Panc1 (cell line): Measurements from ENCODE around the gene PDE3A. TPM values are rescaled to one million over a fixed set of nuclear protein-coding genes. Genes with fewer than 3 reads are reported as not detected.

Experiments used
- ATAC-seq: fragments of 200-7000 bp; cut with Tn5 transposase; 2 replicates; pipeline ENCODE4 v1.9.1; 2020; ENCODE audit warnings: mild to moderate bottlenecking, moderate library complexity
- BruUV-seq: library from RNA; stranded (reverse); fragments of 400-500 nt; replicated peaks from 2 replicates; lab custom pipeline; 2021; lab: Mats Ljungman, UMichigan
- CTCF ChIA-PET: fragments of 300-600 bp; sonication (Branson Sonifier 250); formaldehyde crosslinking; loops from one replicate; lab custom pipeline; 2022; ENCODE audit warnings: antibody characterized with exemption; lab: Charles Lee
- POLR2A ChIA-PET: fragments of 300-600 bp; sonication (Branson Sonifier 250); formaldehyde crosslinking; loops from one replicate; lab custom pipeline; 2022; ENCODE audit warnings: antibody characterized with exemption; lab: Charles Lee
- DNase-seq: peaks from one replicate; pipeline ENCODE4 v3.0.0-alpha.2; 2010; ENCODE audit warnings: low read depth, low spot score
- H3K27ac ChIP-seq: 2 replicates; pipeline ENCODE4 v1.5.1; 2011; ENCODE audit warnings: mild to moderate bottlenecking, low read length, inconsistent platforms
- H3K27me3 ChIP-seq: fragments of 200-500 bp; sonication (Bioruptor generic); 2 replicates; pipeline ENCODE4 v1.6.0; 2014; ENCODE audit warnings: low read length, inconsistent platforms; ENCODE audit not compliant: control insufficient read depth, insufficient read depth
- H3K36me3 ChIP-seq: fragments of 200-500 bp; sonication (Bioruptor generic); 2 replicates; pipeline ENCODE4 v1.5.1; 2014; ENCODE audit warnings: inconsistent platforms, mild to moderate bottlenecking, low read length, moderate library complexity; ENCODE audit not compliant: control insufficient read depth, insufficient read depth
- H3K4me1 ChIP-seq: 2 replicates; pipeline ENCODE4 v1.5.1; 2011; ENCODE audit warnings: inconsistent platforms, mild to moderate bottlenecking, low read length, moderate library complexity; ENCODE audit not compliant: control insufficient read depth, insufficient read depth
- H3K4me3 ChIP-seq, 2 experiments: 2 replicates each; pipeline ENCODE4 v1.5.1; 2011 to 2012; ENCODE audit warnings: low read depth in 2 of 2, low read length in 2 of 2, mild to moderate bottlenecking in 2 of 2, inconsistent platforms in 1 of 2, moderate library complexity in 1 of 2
- H3K9me3 ChIP-seq: fragments of 200-500 bp; sonication (Bioruptor generic); 2 replicates; pipeline ENCODE4 v1.5.1; 2014; ENCODE audit warnings: low read depth, mild to moderate bottlenecking, inconsistent platforms, low read length, moderate library complexity; ENCODE audit not compliant: control insufficient read depth, insufficient read depth
- POLR2AphosphoS5 ChIP-seq: IDR thresholded peaks from 2 replicates; pipeline ENCODE4 v1.6.1; 2012; ENCODE audit warnings: mild to moderate bottlenecking, low read depth, low read length, moderate library complexity
- SIN3A ChIP-seq: IDR thresholded peaks from 2 replicates; pipeline ENCODE4 v1.6.1; 2012; ENCODE audit warnings: low read depth, mild to moderate bottlenecking, low read length, moderate library complexity, borderline replicate concordance; ENCODE audit not compliant: insufficient read depth
- TCF7L2 ChIP-seq: IDR thresholded peaks from 2 replicates; pipeline ENCODE4 v1.6.1; 2011; ENCODE audit warnings: mild to moderate bottlenecking, low read depth, low read length, inconsistent platforms
- in situ Hi-C: cut with HindIII; loops from 2 replicates; pipeline ENCODE4 v1.10.0; 2016; ENCODE audit warnings: low sequenced_read_pairs, low pct_unique_long_range_greater_than_20kb
- intact Hi-C: fragments of 100-400 bp; cut with micrococcal nuclease; formaldehyde crosslinking; loops from one replicate; pipeline ENCODE4 v1.10.0; 2022; ENCODE audit not compliant: unreplicated experiment
- total RNA-seq: library from RNA; stranded (reverse); gene quantifications from one replicate; pipeline ENCODE4 v1.2.1, GENCODE V29; 2021; ENCODE audit not compliant: unreplicated experiment
- TF ChIP-seq, protein P1 (sequence below), 2 experiments: IDR thresholded peaks; 2 replicates each; pipeline ENCODE4 v1.6.1; 2011 to 2012; ENCODE audit warnings: low read depth in 2 of 2, control low read depth in 1 of 2, low read length in 1 of 2, mild to moderate bottlenecking in 1 of 2, moderate library complexity in 1 of 2; ENCODE audit not compliant: insufficient read depth in 1 of 2
- TF ChIP-seq, protein P2 (sequence below): fragments of 450-650 bp; IDR thresholded peaks from 2 replicates; pipeline ENCODE4 v1.5.1; 2017; ENCODE audit warnings: mild to moderate bottlenecking

The PDE3A gene
- total RNA-seq, 1 experiment from 2014 or later: 0.03 TPM

DNA sequence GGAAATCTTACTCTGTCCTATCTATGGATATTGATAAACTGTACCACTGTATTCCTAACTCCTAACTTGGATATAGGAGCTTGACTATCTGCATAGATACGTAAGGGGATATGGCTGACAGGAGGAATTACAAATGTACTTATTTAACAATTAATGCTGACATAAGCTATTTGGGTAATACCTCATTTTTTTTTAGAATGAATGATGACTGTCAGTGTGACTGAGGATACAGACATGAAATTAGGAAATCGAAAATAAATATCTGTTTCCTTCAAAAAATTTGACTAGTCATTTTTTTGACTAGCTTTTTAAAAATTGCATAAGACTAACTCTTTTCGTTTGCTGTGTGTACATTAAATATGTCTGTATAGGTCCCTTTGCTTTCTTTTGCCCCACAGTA is 74.9 kb downstream of the PDE3A start:
- Histone ChIP-seq H3K4me3 (no peak overlapping the region), H3K27me3 (no peaks in the 10 kb centered on the region), H3K9me3 (no peaks in the 10 kb centered on the region), H3K4me1 (no peaks in the 10 kb centered on the region), H3K27ac (no peak overlapping the region), H3K36me3 (no peaks in the 10 kb centered on the region)
- ChIA-PET POLR2A (no interaction called here), CTCF (no interaction called here)
- no peak for DNase-seq
- no TSS peak for BruUV-seq
- intact Hi-C loops (no loop called here), in situ Hi-C loops (no loop called here)
- TF ChIP-seq, protein P1, sequence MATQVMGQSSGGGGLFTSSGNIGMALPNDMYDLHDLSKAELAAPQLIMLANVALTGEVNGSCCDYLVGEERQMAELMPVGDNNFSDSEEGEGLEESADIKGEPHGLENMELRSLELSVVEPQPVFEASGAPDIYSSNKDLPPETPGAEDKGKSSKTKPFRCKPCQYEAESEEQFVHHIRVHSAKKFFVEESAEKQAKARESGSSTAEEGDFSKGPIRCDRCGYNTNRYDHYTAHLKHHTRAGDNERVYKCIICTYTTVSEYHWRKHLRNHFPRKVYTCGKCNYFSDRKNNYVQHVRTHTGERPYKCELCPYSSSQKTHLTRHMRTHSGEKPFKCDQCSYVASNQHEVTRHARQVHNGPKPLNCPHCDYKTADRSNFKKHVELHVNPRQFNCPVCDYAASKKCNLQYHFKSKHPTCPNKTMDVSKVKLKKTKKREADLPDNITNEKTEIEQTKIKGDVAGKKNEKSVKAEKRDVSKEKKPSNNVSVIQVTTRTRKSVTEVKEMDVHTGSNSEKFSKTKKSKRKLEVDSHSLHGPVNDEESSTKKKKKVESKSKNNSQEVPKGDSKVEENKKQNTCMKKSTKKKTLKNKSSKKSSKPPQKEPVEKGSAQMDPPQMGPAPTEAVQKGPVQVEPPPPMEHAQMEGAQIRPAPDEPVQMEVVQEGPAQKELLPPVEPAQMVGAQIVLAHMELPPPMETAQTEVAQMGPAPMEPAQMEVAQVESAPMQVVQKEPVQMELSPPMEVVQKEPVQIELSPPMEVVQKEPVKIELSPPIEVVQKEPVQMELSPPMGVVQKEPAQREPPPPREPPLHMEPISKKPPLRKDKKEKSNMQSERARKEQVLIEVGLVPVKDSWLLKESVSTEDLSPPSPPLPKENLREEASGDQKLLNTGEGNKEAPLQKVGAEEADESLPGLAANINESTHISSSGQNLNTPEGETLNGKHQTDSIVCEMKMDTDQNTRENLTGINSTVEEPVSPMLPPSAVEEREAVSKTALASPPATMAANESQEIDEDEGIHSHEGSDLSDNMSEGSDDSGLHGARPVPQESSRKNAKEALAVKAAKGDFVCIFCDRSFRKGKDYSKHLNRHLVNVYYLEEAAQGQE (IDR thresholded peaks at IDR 0.05; ENCODE audit: insufficient read depth in 1 of 2, low read depth in 2 of 2, low read length in 1 of 2): no peak
- TF ChIP-seq TCF7L2 (no peak), POLR2AphosphoS5 (no peak), SIN3A (no peak)
- TF ChIP-seq, protein P2, sequence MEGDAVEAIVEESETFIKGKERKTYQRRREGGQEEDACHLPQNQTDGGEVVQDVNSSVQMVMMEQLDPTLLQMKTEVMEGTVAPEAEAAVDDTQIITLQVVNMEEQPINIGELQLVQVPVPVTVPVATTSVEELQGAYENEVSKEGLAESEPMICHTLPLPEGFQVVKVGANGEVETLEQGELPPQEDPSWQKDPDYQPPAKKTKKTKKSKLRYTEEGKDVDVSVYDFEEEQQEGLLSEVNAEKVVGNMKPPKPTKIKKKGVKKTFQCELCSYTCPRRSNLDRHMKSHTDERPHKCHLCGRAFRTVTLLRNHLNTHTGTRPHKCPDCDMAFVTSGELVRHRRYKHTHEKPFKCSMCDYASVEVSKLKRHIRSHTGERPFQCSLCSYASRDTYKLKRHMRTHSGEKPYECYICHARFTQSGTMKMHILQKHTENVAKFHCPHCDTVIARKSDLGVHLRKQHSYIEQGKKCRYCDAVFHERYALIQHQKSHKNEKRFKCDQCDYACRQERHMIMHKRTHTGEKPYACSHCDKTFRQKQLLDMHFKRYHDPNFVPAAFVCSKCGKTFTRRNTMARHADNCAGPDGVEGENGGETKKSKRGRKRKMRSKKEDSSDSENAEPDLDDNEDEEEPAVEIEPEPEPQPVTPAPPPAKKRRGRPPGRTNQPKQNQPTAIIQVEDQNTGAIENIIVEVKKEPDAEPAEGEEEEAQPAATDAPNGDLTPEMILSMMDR: no peak
- ATAC-seq: no peak

DNA sequence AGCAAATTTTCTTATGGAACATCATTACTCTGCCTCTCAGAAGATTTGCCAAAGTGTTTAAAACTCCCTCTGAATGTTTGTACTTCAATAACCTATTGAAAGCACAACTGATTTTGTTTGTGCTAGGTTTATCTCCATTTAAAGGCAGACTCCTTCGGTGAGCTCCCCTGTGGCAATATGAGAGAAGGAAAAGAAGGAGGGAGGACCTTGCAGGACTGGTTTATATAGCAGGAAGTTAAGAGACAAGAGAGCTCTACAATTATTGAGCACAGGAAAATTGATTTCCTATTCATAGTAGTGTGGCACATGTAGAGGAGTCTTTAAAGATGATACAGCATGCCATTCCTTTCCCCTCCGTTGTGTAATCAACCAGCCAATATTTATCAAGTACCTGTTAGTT is 75.5 kb downstream of the PDE3A start:
- H3K36me3 ChIP-seq: no peaks in the 10 kb centered on the region
- intact Hi-C loops: no loop called here
- in situ Hi-C loops: no loop called here
- TF ChIP-seq, protein P2: no peak
- TF ChIP-seq TCF7L2 (no peak), SIN3A (no peak), POLR2AphosphoS5 (no peak)
- TF ChIP-seq, protein P1 (IDR thresholded peaks at IDR 0.05; ENCODE audit: insufficient read depth in 1 of 2, low read depth in 2 of 2, low read length in 1 of 2): no peak
- ATAC-seq (no peak), DNase-seq (no peak)
- POLR2A ChIA-PET: no interaction called here
- BruUV-seq: no TSS peak
- CTCF ChIA-PET: no interaction called here
- H3K4me3 ChIP-seq: no peak overlapping the region
- no peaks in the 10 kb centered on the region for H3K9me3 ChIP-seq
- no peak overlapping the region for H3K27ac ChIP-seq
- H3K4me1 ChIP-seq: no peaks in the 10 kb centered on the region
- no peaks in the 10 kb centered on the region for H3K27me3 ChIP-seq
